ENCODE data around the gene TBC1D19. TPM values are rescaled to one million over a fixed set of nuclear protein-coding genes. Genes with fewer than 3 reads are reported as not detected.

Gene TBC1D19
- total and polyA plus RNA-seq, 9 of the 15 experiments (the other 6 are each of a cell fraction or from before 2014, with no cell fraction given): 0.73 to 5.6 (median 3.7) TPM

GRCh38 chr4:26583865-26584652 lies at the start of gene TBC1D19 (continued):
- TF ChIP-seq SIX5 (IDR thresholded peaks at IDR 0.05; ENCODE audit: borderline replicate concordance in 1 of 2, insufficient read depth in 1 of 2, low read depth in 1 of 2, low read length in 2 of 2) (peak; percentile 36; a peak in 2 of 4 replicates), TCF7 (IDR thresholded peaks at IDR 0.05; ENCODE audit: borderline replicate concordance) (0 out of 2 replicates have a peak, but pooled peaks have one; percentile 61), TEAD2 (tag; IDR thresholded peaks at IDR 0.05) (no peak), SREBF1 (IDR thresholded peaks at IDR 0.05; ENCODE audit: borderline replicate concordance, low read depth, low read length) (peak; percentile 51; the same call in 1 of the 2 replicates), ZNF561 (CRISPR knock-in tag; conservative IDR thresholded peaks at IDR 0.05) (no peak), ZNF76 (CRISPR knock-in tag; IDR thresholded peaks at IDR 0.05; ENCODE audit: borderline replicate concordance) (no peak), ZNF232 (CRISPR knock-in tag; IDR thresholded peaks at IDR 0.05) (no peak), ZNF655 (CRISPR knock-in tag; IDR thresholded peaks at IDR 0.05) (no peak), ZBTB40 (IDR thresholded peaks at IDR 0.05) (peak; percentile 93), ZBTB40 (CRISPR knock-in tag; IDR thresholded peaks at IDR 0.05) (no peak), RFX7 (CRISPR knock-in tag; IDR thresholded peaks at IDR 0.05) (no peak), FOXA3 (CRISPR knock-in tag; conservative IDR thresholded peaks at IDR 0.05 in 1 of 2, IDR thresholded peaks at IDR 0.05 in 1 of 2) (peak in 1 of 2 experiments; percentile 75; a peak in 1 of 4 replicates), MCM3 (IDR thresholded peaks at IDR 0.05) (no peak), LCOR (CRISPR knock-in tag; IDR thresholded peaks at IDR 0.05) (0 out of 2 replicates have a peak, but pooled peaks have one; percentile 32), HMGN3 (IDR thresholded peaks at IDR 0.05; ENCODE audit: borderline replicate concordance, extremely low read depth, insufficient read length, low read depth, low read length) (peak; percentile 62), KAT7 (CRISPR knock-in tag; IDR thresholded peaks at IDR 0.05; ENCODE audit: borderline replicate concordance) (no peak), ZNF707 (CRISPR knock-in tag; conservative IDR thresholded peaks at IDR 0.05) (no peak)
